Cardiac atrium fibroblast (primary cell): Measurements from ENCODE around the gene NEURL2. TPM values are rescaled to one million over a fixed set of nuclear protein-coding genes. Genes with fewer than 3 reads are reported as not detected.

Source experiments
- total RNA-seq: library from RNA; depleted of rRNA; stranded (reverse); fragments of >200 nt; gene quantifications from 2 replicates; pipeline ENCODE4 v1.2.3, GENCODE V29; 2015

The NEURL2 gene
- total RNA-seq, result 1.1 and 1.9 TPM in 2 replicates

GRCh38 chr20:45890985-45891983 is at the start of gene NEURL2, which contains the start of gene CTSA:
Gene NEURL2 (minus strand): TSS chr20:45891208. CDS start chr20:45890991, 217 bp downstream.
Gene CTSA (plus strand): TSS chr20:45891335. CDS start chr20:45891569, 234 bp downstream.

GRCh38 chr20:45934586-45935415 is 43.8 kb upstream of the NEURL2 start, which contains the start of gene PCIF1:
Gene PCIF1 (plus strand): TSS chr20:45934683. CDS start chr20:45939000, 4,317 bp downstream.

GRCh38 chr20:45911486-45912343 is 20.7 kb upstream of the NEURL2 start, which contains the start of gene PLTP:
Gene PLTP (minus strand): TSS chr20:45912155. CDS start chr20:45911452, 703 bp downstream.

GRCh38 chr20:45887346-45887715 is 3.7 kb downstream of the NEURL2 start, which contains the start of gene SPATA25:
Gene SPATA25 (minus strand): TSS chr20:45887622. CDS start chr20:45887590, 32 bp downstream.

GRCh38 chr20:45880988-45881788 is 9.8 kb downstream of the NEURL2 start, which contains the start of gene ZSWIM1:
Gene ZSWIM1 (plus strand): TSS chr20:45881227. CDS start chr20:45882593, 1,366 bp downstream.

GRCh38 chr20:45857114-45857881 is 33.7 kb downstream of the NEURL2 start, which contains the start of the genes ACOT8 and ZSWIM3:
Gene ACOT8 (minus strand): TSS chr20:45857392. CDS start chr20:45857315, 77 bp downstream.
Gene ZSWIM3 (plus strand): TSS chr20:45857614. CDS start chr20:45857826, 212 bp downstream.

Other genes starting within 250 kb of the NEURL2 start
- not detected in 2 replicates for gene WFDC11, start 221.0 kb downstream of the NEURL2 start, total RNA-seq
- not detected in 2 replicates for gene WFDC13, start 189.2 kb downstream of the NEURL2 start, total RNA-seq
- not detected in 2 replicates for gene WFDC10B, start 186.2 kb downstream of the NEURL2 start, total RNA-seq
- gene SPINT4, start 168.9 kb downstream of the NEURL2 start, total RNA-seq, result not detected in 2 replicates
- not detected in 2 replicates for gene WFDC3, start 99.3 kb downstream of the NEURL2 start, total RNA-seq
- gene DNTTIP1, start 99.3 kb downstream of the NEURL2 start, total RNA-seq, result 17.2 and 25.1 TPM in 2 replicates
- 19.6 and 32.7 TPM in 2 replicates for gene UBE2C, start 78.6 kb downstream of the NEURL2 start, total RNA-seq
- gene TNNC2, start 63.9 kb downstream of the NEURL2 start, total RNA-seq, result not detected in 2 replicates
- 33.6 and 41.5 TPM in 2 replicates for gene SNX21, start 57.4 kb downstream of the NEURL2 start, total RNA-seq
- 45.3 and 87.3 TPM in 2 replicates for gene ACOT8, start 33.8 kb downstream of the NEURL2 start, total RNA-seq
- gene ZSWIM3, start 33.6 kb downstream of the NEURL2 start, total RNA-seq, result 2.9 and 6.1 TPM in 2 replicates
- gene ZSWIM1, start 10.0 kb downstream of the NEURL2 start, total RNA-seq, result 9.4 and 9.9 TPM in 2 replicates
- not detected in 2 replicates for gene SPATA25, start 3.6 kb downstream of the NEURL2 start, total RNA-seq
- gene CTSA, start 127 bp upstream of the NEURL2 start, total RNA-seq, result 134 and 149 TPM in 2 replicates
- 60.6 and 107 TPM in 2 replicates for gene PLTP, start 20.9 kb upstream of the NEURL2 start, total RNA-seq
- gene PCIF1, start 43.5 kb upstream of the NEURL2 start, total RNA-seq, result 9.2 and 17.3 TPM in 2 replicates
- gene ZNF335, start 81.0 kb upstream of the NEURL2 start, total RNA-seq, result 7.9 and 17.0 TPM in 2 replicates
- 0.81 TPM in 1 of 2 replicates, not detected in the other for gene MMP9, start 117.7 kb upstream of the NEURL2 start, total RNA-seq
- 2.5 TPM in 1 of 2 replicates, not detected in the other for gene SLC12A5, start 138.0 kb upstream of the NEURL2 start, total RNA-seq
- 15.7 and 18.8 TPM in 2 replicates for gene NCOA5, start 198.8 kb upstream of the NEURL2 start, total RNA-seq
- 7.8 and 13.3 TPM in 2 replicates for gene CD40, start 227.1 kb upstream of the NEURL2 start, total RNA-seq